Fibroblast of gingiva (primary cell): ENCODE results near the gene SMURF2.
A peak's percentile ranks its signal among the peaks of the same experiment; 100 is the strongest.
"Not testable (repeated sequence)": the region's sequence is repeated elsewhere in the genome, so short reads cannot be mapped to it uniquely, and the experiment has no call there.

ENCODE experiments used
- DNase-seq: peaks from one replicate; pipeline ENCODE4 v3.0.0-alpha.2; 2011; ENCODE audit warnings: low read depth

SMURF2 gene

GRCh38 chr17:64596439-64596838 lies 65.7 kb downstream of the SMURF2 start:
- DNase-seq: no peak

- no peak for DNase-seq
These were observed 70.2 kb downstream of the SMURF2 start for GRCh38 chr17:64591944-64592343.

GRCh38 chr17:64585146-64585545 lies 77.0 kb downstream of the SMURF2 start:
- no peak for DNase-seq

DNA sequence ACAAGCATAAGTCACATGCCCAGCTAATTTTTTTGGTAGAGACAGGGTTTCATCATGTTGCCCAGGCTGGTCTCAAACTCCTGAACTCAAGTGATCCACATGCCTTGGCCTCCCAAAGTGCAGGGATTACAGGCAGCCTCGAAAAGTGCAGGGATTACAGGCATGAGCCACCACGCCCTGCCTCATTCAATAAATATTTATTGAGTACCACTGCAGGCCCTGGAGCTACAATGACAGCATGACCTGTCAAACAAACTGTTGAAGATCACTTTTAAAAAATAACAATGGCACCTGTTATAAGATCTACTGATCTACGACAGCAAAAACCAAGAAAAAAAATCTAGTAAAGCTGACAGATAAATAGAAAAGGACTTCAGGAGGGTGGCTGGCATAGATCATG lies 79.1 kb downstream of the SMURF2 start:
- DNase-seq: no peak

GRCh38 chr17:64580384-64581315 lies 81.5 kb downstream of the SMURF2 start:
- DNase-seq: peak; percentile 31

DNA sequence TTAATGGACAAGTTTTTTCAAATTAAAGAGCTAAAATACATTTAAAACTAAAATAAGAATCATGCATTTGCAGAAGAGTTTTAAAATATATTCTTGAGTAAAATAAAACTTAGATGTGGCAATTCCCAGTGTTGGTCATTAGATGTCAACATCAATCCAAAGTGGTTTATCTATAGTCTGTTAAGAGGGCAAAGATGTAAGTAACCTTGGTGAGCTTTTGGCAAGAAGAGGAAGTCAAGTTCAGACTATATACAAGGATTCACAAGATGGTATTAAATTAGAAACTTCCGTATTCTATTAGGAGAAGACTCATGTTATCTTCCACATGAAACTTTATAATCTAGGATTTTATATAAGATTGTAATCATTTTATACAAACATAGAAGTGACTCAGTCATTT lies 82.2 kb downstream of the SMURF2 start:
- DNase-seq: no peak

DNA sequence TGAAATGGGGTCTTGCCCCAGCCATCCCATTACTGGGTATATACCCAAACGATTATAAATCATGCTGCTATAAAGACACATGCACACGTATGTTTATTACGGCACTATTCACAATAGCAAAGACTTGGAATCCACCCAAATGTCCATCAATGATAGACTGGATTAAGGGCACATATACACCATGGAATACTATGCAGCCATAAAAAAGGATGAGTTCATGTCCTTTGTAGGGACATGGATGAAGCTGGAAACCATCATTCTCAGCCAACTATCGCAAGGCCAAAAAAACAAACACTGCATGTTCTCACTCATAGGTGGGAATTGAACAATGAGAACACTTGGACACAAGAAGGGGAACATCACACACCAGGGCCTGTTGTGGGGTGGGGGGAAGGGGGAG lies 85.1 kb downstream of the SMURF2 start:
- DNase-seq: not testable (repeated sequence)

GRCh38 chr17:64575431-64575830 lies 86.7 kb downstream of the SMURF2 start:
- DNase-seq: peak; percentile 66

- DNase-seq: peak; percentile 61
These were observed 87.5 kb downstream of the SMURF2 start for GRCh38 chr17:64574646-64575045.

DNA sequence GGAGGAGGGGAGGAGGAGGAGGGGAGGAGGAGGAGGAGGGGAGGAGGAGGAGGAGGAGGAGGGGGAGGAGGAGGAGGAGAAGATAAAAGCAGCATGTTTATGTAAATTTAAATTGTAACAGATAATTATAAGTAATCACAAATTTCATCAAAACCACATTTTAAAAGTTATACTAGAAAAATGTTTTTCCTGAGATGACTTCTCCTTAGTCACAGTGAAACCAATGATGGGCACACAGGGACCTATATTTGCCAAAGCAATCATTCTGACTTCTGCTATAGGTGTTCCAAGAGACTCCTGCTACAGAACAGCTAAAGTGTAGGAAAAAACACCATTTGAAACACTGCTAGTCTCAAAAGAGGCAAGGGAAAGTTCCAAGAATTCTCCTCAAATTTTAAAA lies 88.9 kb downstream of the SMURF2 start:
- DNase-seq: no peak

- DNase-seq: peak; percentile 68
These were observed 89.4 kb downstream of the SMURF2 start for GRCh38 chr17:64572682-64573154.

- DNase-seq: no peak
These were observed 90.4 kb downstream of the SMURF2 start for GRCh38 chr17:64571746-64572145.

- DNase-seq: no peak
These were observed 96.5 kb downstream of the SMURF2 start for GRCh38 chr17:64565563-64565962.

DNA sequence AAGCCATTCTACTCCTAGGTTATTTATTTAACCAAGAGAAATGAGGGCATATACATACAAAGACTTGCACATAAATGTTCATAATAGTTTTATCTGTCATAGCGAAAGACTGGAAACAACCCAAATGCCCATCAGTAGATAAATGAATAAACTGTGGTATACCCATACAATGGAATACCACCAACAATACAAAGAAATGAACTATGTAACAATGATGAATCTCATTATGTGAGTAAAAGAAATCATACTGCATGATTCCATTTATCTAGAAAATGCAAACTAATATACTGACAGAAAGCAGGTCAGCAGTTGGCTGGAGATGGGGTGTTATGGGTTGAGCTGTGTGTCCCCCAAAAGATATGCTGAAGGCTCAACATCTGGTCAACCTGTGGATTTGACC lies 98.0 kb downstream of the SMURF2 start:
- DNase-seq: no peak

GRCh38 chr17:64555281-64555680 lies 106.8 kb downstream of the SMURF2 start:
- no peak for DNase-seq

- DNase-seq: no peak
These were observed 108.0 kb downstream of the SMURF2 start for GRCh38 chr17:64554028-64554637.

GRCh38 chr17:64551461-64551860 lies 110.6 kb downstream of the SMURF2 start:
- DNase-seq: no peak

- no peak for DNase-seq
These were observed 114.8 kb downstream of the SMURF2 start for GRCh38 chr17:64547319-64547718.

DNA sequence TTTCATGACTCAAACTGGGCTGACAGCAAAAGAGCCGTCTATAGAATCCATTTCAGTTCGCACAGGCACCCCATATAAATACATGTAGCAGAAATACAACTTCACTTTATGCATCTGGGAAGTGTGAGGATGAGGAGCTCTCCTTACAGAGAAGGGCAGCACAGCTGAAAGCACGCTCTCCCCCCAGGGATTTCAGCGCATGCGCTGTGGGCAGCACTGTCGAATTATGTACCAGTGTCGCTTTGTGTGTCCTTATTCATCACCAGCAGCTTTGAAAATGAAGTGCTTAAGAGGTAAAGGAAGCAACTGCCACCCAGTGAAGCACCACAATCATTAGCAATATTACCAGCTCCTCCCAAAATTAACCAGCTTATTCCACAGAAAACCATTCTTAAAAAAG lies 115.4 kb downstream of the SMURF2 start:
- DNase-seq: no peak

GRCh38 chr17:64544742-64545141 lies 117.4 kb downstream of the SMURF2 start:
- DNase-seq: no peak

DNA sequence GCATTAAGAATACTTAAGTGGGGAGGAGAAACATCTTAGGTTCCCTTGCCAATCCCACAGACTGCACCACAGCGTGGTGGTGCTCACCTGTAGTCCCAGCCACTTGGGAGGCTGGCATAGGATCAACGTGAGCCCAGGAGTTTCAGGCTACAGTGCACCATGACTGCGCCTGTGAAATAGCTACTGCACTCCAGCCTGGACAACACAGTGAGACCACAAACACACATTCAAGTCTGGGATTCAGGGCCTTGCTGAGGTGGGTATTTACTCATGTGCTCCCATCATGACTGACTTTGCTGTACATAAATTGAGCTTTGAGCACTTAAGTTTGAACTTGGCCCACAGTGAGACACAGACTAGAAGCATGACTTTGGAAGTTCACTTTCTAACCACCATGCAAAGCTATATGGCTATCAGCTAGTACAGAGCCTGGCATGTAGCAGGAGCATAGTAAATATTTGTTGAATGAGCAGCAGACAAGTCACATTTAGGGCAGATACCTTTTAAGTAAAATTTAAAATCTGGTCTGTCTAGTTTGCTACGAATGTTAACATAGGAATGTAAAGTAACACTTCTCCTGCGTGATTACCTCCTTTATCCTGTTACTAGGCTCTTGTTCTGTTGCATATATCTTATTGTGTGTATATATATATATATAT lies 121.9 kb downstream of the SMURF2 start:
- DNase-seq: no peak

DNA sequence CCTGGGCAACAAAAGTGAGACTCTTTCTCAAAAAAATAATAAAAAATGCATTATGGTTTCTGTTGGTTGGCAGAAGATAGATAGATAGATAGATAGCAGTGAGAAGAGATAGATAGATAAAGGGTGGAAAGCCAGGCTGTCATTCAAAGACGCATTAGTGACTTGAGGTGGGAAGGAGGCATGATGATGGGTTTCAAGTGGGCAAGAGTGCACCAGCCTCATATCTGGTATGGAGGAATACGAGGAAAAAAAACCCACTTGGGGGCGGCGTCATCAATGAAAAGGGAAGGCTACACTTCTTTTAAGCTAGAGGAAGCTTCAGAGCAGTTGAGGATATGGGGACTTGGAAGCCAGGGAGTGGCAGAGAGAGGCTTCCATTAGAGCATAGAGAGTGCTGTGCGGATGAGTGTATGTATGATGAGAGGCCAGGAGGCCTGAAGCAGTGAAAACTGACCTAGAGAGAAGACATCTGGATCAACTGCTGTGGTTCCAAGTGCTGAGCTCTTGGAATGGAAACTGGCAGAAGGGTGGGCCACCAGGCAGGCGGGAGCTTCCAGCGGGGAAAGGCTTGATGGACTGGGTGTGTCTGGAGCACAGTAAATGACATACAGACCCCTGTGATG lies 123.5 kb downstream of the SMURF2 start:
- DNase-seq: no peak
